Neural progenitor cell (in vitro differentiated cells): ENCODE results near the gene STRAP. TPM values are rescaled to one million over a fixed set of nuclear protein-coding genes. Genes with fewer than 3 reads are reported as not detected.

ENCODE experiments used
- DNase-seq: peaks from one replicate; pipeline ENCODE4 v3.0.0-alpha.2; 2016; ENCODE audit warnings: low spot score
- H2AFZ ChIP-seq: fragments of 200-600 bp; sonication (generic); replicated peaks from 2 replicates; pipeline ENCODE4 v1.6.1; 2016; ENCODE audit warnings: antibody characterized with exemption
- H3F3A ChIP-seq: fragments of 200-600 bp; sonication (generic); 2 replicates; pipeline ENCODE4 v1.6.1; 2016; ENCODE audit warnings: antibody characterized with exemption, low read depth
- H3K27ac ChIP-seq: fragments of 200-600 bp; sonication (generic); 2 replicates; pipeline ENCODE4 v1.5.1; 2016; ENCODE audit warnings: mild to moderate bottlenecking
- H3K27me3 ChIP-seq: fragments of 200-600 bp; sonication (generic); 2 replicates; pipeline ENCODE4 v1.6.1; 2016; ENCODE audit warnings: mild to moderate bottlenecking, moderate library complexity
- H3K36me3 ChIP-seq: fragments of 200-600 bp; sonication (generic); 2 replicates; pipeline ENCODE4 v1.5.1; 2016
- H3K4me1 ChIP-seq: fragments of 200-600 bp; sonication (generic); 2 replicates; pipeline ENCODE4 v1.6.1; 2016; ENCODE audit warnings: mixed run types
- H3K4me2 ChIP-seq: fragments of 200-600 bp; sonication (generic); 2 replicates; pipeline ENCODE4 v1.6.1; 2016
- H3K4me3 ChIP-seq: fragments of 200-600 bp; sonication (generic); 2 replicates; pipeline ENCODE4 v1.5.1; 2016
- H3K79me2 ChIP-seq: fragments of 200-600 bp; sonication (generic); 2 replicates; pipeline ENCODE4 v1.6.1; 2016; ENCODE audit warnings: low read depth
- H3K9ac ChIP-seq: fragments of 200-600 bp; sonication (generic); 2 replicates; pipeline ENCODE4 v1.6.1; 2016
- H3K9me3 ChIP-seq: fragments of 200-600 bp; sonication (generic); 2 replicates; pipeline ENCODE4 v1.5.1; 2016; ENCODE audit warnings: low read depth
- H4K20me1 ChIP-seq: fragments of 200-600 bp; sonication (generic); 2 replicates; pipeline ENCODE4 v1.6.1; 2016; ENCODE audit warnings: low read depth
- H3K27ac Mint-ChIP-seq: 3 replicates; pipeline ENCODE4 v1.8.0; 2021; ENCODE audit warnings: mixed read lengths
- H3K27me3 Mint-ChIP-seq: 2 replicates; pipeline ENCODE4 v1.8.0; 2022; ENCODE audit warnings: low read depth, mild to moderate bottlenecking, inconsistent platforms, moderate library complexity, mixed read lengths; ENCODE audit not compliant: insufficient read depth
- H3K36me3 Mint-ChIP-seq: 3 replicates; pipeline ENCODE4 v1.8.0; 2021; ENCODE audit warnings: mixed read lengths
- H3K4me1 Mint-ChIP-seq: 3 replicates; pipeline ENCODE4 v1.8.0; 2021; ENCODE audit warnings: mixed read lengths
- H3K4me3 Mint-ChIP-seq: 3 replicates; pipeline ENCODE4 v1.8.0; 2021; ENCODE audit warnings: mild to moderate bottlenecking, moderate library complexity, mixed read lengths
- H3K9me3 Mint-ChIP-seq: 3 replicates; pipeline ENCODE4 v1.8.0; 2020; ENCODE audit warnings: mixed read lengths
- EZH2 ChIP-seq: fragments of 200-600 bp; sonication (generic); IDR thresholded peaks from 2 replicates; pipeline ENCODE4 v1.6.1; 2017; ENCODE audit warnings: antibody characterized with exemption, mild to moderate bottlenecking, moderate library complexity
- EZH2phosphoT487 ChIP-seq: fragments of 200-600 bp; sonication (generic); IDR thresholded peaks from 2 replicates; pipeline ENCODE4 v1.6.1; 2017; ENCODE audit warnings: antibody characterized with exemption
- total RNA-seq: library from RNA; depleted of rRNA; stranded (reverse); fragments of >200 nt; gene quantifications from 2 replicates; pipeline ENCODE4 v1.2.3, GENCODE V29; 2015; ENCODE audit warnings: low replicate concordance
- TF ChIP-seq, protein P1 (sequence below): fragments of 200-600 bp; sonication (generic); IDR thresholded peaks from 2 replicates; pipeline ENCODE4 v1.5.1; 2017; ENCODE audit warnings: antibody characterized with exemption, mild to moderate bottlenecking

The STRAP gene
- total RNA-seq, 1 donor from 2014 or later, result 303 TPM

DNA sequence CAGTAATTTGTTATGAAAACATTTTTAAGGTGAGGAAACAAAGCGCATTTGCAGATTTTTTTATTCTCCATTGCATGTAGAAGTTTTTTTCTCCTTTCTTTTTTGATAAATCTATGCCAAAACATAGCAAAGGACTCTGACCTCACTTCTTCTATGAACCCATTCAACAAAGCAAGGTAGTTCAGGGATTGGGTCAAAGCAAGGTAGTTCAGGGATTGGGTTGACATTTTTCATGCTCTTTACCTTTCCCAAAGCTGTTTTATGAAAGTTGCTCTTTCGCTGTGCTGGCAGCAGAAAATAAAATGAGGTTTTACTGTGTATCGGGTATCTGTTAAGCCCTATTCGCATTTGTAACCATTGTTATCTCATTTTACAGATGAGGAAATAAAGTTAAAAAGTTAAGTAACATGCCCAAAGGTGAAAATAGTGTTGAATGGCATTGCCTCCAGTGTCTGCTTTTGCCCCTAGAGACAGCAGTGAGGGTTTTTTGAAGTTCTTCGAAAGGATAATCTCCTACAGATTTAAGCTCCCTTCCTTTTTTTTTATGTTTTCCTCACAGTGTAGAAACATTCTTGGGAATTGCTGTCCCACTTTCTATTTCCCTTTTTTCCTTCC lies 10.6 kb downstream of the STRAP start:
- Histone ChIP-seq H3K4me1 (peaks cover 6% of the 10 kb centered on the region), H3K4me3 (no peak overlapping the region), H3K9ac (no peak overlapping the region), H3K27me3 (no peaks in the 10 kb centered on the region), H3K27ac (peak overlapping the region; percentile 45), H3F3A (peaks cover 34% of the 10 kb centered on the region), H3K4me2 (peak overlapping the region; percentile 29), H2AFZ (no peak overlapping the region), H4K20me1 (peaks cover 37% of the 10 kb centered on the region), H3K9me3 (no peaks in the 10 kb centered on the region), H3K79me2 (peaks cover 63% of the 10 kb centered on the region), H3K36me3 (peaks cover 58% of the 10 kb centered on the region)
- no peaks in the 10 kb centered on the region for H3K9me3 Mint-ChIP-seq
- no peak overlapping the region for H3K4me3 Mint-ChIP-seq
- no peaks in the 10 kb centered on the region for H3K4me1 Mint-ChIP-seq
- no peak for DNase-seq
- no peaks in the 10 kb centered on the region for H3K27me3 Mint-ChIP-seq
- H3K27ac Mint-ChIP-seq, result no peak overlapping the region
- no peak for TF ChIP-seq EZH2phosphoT487
- TF ChIP-seq, protein P1, sequence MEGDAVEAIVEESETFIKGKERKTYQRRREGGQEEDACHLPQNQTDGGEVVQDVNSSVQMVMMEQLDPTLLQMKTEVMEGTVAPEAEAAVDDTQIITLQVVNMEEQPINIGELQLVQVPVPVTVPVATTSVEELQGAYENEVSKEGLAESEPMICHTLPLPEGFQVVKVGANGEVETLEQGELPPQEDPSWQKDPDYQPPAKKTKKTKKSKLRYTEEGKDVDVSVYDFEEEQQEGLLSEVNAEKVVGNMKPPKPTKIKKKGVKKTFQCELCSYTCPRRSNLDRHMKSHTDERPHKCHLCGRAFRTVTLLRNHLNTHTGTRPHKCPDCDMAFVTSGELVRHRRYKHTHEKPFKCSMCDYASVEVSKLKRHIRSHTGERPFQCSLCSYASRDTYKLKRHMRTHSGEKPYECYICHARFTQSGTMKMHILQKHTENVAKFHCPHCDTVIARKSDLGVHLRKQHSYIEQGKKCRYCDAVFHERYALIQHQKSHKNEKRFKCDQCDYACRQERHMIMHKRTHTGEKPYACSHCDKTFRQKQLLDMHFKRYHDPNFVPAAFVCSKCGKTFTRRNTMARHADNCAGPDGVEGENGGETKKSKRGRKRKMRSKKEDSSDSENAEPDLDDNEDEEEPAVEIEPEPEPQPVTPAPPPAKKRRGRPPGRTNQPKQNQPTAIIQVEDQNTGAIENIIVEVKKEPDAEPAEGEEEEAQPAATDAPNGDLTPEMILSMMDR, result peak; percentile 5
- H3K36me3 Mint-ChIP-seq, result peaks cover 16% of the 10 kb centered on the region

DNA sequence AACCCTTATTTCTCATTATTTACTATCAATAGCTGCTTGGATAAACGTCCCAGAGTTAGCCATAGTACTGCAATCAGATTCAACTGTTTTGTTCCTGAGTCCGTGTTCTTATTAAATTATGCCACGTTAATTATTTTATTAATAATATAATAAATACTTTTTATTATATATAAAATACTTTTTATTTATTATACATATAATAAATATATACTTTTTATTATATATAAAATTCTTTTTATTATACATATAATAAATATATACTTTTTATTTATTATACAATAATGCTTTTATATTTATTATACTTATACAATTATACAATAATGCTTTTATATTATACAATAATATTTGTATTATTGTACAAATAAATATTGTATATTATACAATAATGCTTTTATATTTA lies 11.1 kb downstream of the STRAP start:
- Mint-ChIP-seq H3K4me1 (no peaks in the 10 kb centered on the region), H3K4me3 (no peak overlapping the region), H3K27me3 (no peaks in the 10 kb centered on the region), H3K9me3 (no peaks in the 10 kb centered on the region), H3K27ac (no peak overlapping the region), H3K36me3 (peaks cover 16% of the 10 kb centered on the region)
- peak overlapping the region; percentile 29 for H3K4me2 ChIP-seq
- H3K4me3 ChIP-seq, result no peak overlapping the region
- DNase-seq, result no peak
- no peaks in the 10 kb centered on the region for H3K9me3 ChIP-seq
- no peaks in the 10 kb centered on the region for H3K27me3 ChIP-seq
- H4K20me1 ChIP-seq, result peaks cover 33% of the 10 kb centered on the region
- TF ChIP-seq, protein P1, result no peak
- no peak for TF ChIP-seq EZH2
- TF ChIP-seq EZH2phosphoT487, result no peak
- H2AFZ ChIP-seq, result no peak overlapping the region
- no peak overlapping the region for H3K9ac ChIP-seq
- peaks cover 6% of the 10 kb centered on the region for H3K4me1 ChIP-seq
- H3K27ac ChIP-seq, result peak overlapping the region; percentile 45
- H3K79me2 ChIP-seq, result peaks cover 58% of the 10 kb centered on the region
- H3K36me3 ChIP-seq, result peaks cover 58% of the 10 kb centered on the region
- peaks cover 36% of the 10 kb centered on the region for H3F3A ChIP-seq

DNA sequence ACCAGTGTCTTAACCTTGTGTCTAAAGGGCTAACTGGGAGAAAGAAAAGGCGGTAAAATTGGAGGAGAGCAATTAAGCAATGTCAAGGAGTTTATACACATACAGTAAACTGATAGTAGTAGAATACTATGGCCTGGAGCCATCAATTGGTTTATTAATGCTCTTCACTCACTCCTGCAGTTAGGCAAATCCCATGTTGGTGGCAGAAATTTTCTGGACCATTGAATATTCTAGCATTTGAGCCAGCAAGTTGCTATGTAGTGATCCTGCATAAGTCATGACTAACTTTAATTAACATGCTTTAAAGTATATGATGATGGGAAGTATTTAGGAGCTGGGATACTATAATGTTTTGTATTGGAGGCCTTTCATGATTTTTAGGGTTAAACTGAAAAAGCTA lies 14.7 kb downstream of the STRAP start:
- no peak overlapping the region for H3K4me3 Mint-ChIP-seq
- Histone ChIP-seq H2AFZ (no peak overlapping the region), H3F3A (peaks cover 33% of the 10 kb centered on the region), H3K36me3 (peaks cover 56% of the 10 kb centered on the region), H3K4me2 (no peak overlapping the region), H3K9me3 (no peaks in the 10 kb centered on the region), H3K27me3 (no peaks in the 10 kb centered on the region), H3K79me2 (peaks cover 28% of the 10 kb centered on the region), H3K9ac (no peak overlapping the region), H3K4me1 (peaks cover 6% of the 10 kb centered on the region), H4K20me1 (peaks cover 30% of the 10 kb centered on the region), H3K4me3 (no peak overlapping the region), H3K27ac (no peak overlapping the region)
- no peaks in the 10 kb centered on the region for H3K4me1 Mint-ChIP-seq
- H3K27ac Mint-ChIP-seq, result no peak overlapping the region
- H3K27me3 Mint-ChIP-seq, result no peaks in the 10 kb centered on the region
- TF ChIP-seq EZH2phosphoT487 (no peak), EZH2 (no peak)
- TF ChIP-seq, protein P1, result no peak
- H3K9me3 Mint-ChIP-seq, result no peaks in the 10 kb centered on the region
- DNase-seq, result no peak
- H3K36me3 Mint-ChIP-seq, result peaks cover 16% of the 10 kb centered on the region
